Ascending aorta (tissue), 2 donors: Measurements from ENCODE around the gene RARA. TPM values are rescaled to one million over a fixed set of nuclear protein-coding genes. Genes with fewer than 3 reads are reported as not detected.
A peak's percentile ranks its signal among the peaks of the same experiment; 100 is the strongest.

Source experiments
- DNase-seq, 2 donors: peaks; one replicate each; pipeline ENCODE4 v3.0.0-alpha.2; 2019; ENCODE audit warnings: low spot score in 2 of 2
- H3K27ac ChIP-seq, 2 donors: fragments of 200-600 bp; sonication (generic); one replicate each; pipeline ENCODE4 v1.5.1; 2016 to 2017; ENCODE audit warnings: mild to moderate bottlenecking in 1 of 2
- H3K27me3 ChIP-seq: fragments of 200-600 bp; sonication (generic); one replicate; pipeline ENCODE4 v1.5.1; 2017
- H3K36me3 ChIP-seq, 2 donors: fragments of 200-600 bp; sonication (generic); one replicate each; pipeline ENCODE4 v1.5.1; 2016
- H3K4me1 ChIP-seq, 2 donors: fragments of 200-600 bp; sonication (generic); one replicate each; pipeline ENCODE4 v1.5.1; 2016 to 2017; ENCODE audit warnings: mild to moderate bottlenecking in 1 of 2
- H3K4me3 ChIP-seq, 2 donors: fragments of 200-600 bp; sonication (generic); one replicate each; pipeline ENCODE4 v1.5.1; 2016 to 2017; ENCODE audit warnings: mild to moderate bottlenecking in 1 of 2
- H3K9me3 ChIP-seq, 2 donors: fragments of 200-600 bp; sonication (generic); one replicate each; pipeline ENCODE4 v1.5.1; 2016
- intact Hi-C: fragments of 100-400 bp; cut with DNase I; formaldehyde crosslinking; loops from one replicate; pipeline ENCODE4 v1.15.1; 2023
- total RNA-seq: library from RNA; depleted of rRNA; stranded (reverse); fragments of >200 nt; gene quantifications from one replicate; pipeline ENCODE4 v1.1.0, GENCODE V29; 2016
- TF ChIP-seq, protein P1 (sequence below), 3 experiments: fragments of 200-600 bp in 2 of 3; fragments of 450-650 bp in 1 of 3; sonication (generic) in 2 of 3; IDR thresholded peaks; one replicate each; pipeline ENCODE4 v1.5.1; 2016 to 2019; ENCODE audit warnings: antibody characterized with exemption in 3 of 3, mild to moderate bottlenecking in 1 of 3, moderate library complexity in 1 of 3

RARA gene
- total RNA-seq, 1 donor from 2014 or later = 77.3 TPM

- no peaks in the 10 kb centered on the region for H3K27me3 ChIP-seq
- no peaks in the 10 kb centered on the region for H3K9me3 ChIP-seq
- H3K4me1 ChIP-seq = peaks cover 0 to 8% of the 10 kb centered on the region in 2 donors
- H3K4me3 ChIP-seq = no peak overlapping the region
- intact Hi-C loops = no loop called here
- H3K27ac ChIP-seq = peak overlapping the region; percentile 65 to 71
- TF ChIP-seq, protein P1, sequence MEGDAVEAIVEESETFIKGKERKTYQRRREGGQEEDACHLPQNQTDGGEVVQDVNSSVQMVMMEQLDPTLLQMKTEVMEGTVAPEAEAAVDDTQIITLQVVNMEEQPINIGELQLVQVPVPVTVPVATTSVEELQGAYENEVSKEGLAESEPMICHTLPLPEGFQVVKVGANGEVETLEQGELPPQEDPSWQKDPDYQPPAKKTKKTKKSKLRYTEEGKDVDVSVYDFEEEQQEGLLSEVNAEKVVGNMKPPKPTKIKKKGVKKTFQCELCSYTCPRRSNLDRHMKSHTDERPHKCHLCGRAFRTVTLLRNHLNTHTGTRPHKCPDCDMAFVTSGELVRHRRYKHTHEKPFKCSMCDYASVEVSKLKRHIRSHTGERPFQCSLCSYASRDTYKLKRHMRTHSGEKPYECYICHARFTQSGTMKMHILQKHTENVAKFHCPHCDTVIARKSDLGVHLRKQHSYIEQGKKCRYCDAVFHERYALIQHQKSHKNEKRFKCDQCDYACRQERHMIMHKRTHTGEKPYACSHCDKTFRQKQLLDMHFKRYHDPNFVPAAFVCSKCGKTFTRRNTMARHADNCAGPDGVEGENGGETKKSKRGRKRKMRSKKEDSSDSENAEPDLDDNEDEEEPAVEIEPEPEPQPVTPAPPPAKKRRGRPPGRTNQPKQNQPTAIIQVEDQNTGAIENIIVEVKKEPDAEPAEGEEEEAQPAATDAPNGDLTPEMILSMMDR (IDR thresholded peaks at IDR 0.05) = peak in 1 of 3 experiments; percentile 10
- DNase-seq = peak in 1 of 2 donors; percentile 57
- H3K36me3 ChIP-seq = peaks cover 16 to 23% of the 10 kb centered on the region in 2 donors
Measured at GRCh38 chr17:40284085-40284713, 24.8 kb upstream of the RARA start.

DNA sequence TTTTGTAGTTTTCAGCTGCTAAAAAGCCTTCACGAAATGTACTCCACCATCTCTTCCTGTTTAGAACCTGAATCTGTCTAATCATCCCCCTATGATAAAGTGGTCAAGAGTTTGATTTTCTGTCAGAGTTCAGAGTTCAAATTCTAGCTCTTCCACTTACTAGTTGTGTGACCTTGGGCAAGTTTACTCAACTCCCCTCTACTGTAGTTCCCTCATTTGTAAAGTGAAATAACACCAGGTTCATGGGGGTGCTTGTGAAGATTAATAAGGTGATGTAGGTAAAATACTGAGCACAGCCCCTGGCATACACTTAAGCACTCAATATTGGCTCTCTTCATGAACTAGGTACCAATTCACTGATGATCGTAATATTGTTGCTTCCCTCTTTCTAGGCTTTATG lies 22.5 kb upstream of the RARA start:
- no peak overlapping the region for H3K27ac ChIP-seq

DNA sequence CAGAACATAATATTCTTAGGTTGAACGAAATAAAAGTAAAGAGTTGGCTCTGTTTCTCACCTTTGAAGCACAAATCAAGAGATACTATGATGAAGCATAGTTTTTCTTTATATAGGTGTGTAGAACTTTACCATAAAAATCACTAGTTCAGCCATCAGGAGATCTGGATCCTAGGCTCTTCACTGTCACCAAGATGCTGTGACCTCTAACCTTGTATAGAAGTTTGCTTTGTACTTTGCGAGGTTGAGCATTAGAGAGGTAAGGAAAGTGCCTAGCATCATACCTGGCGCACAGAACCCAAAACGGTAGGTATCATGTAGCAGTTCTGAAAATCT lies 21.9 kb upstream of the RARA start:
- Histone ChIP-seq H3K27me3 (no peaks in the 10 kb centered on the region), H3K4me1 (peaks cover 0 to 8% of the 10 kb centered on the region in 2 donors), H3K36me3 (no peaks in the 10 kb centered on the region), H3K4me3 (peak overlapping the region in 1 of 2 donors; percentile 33), H3K9me3 (no peaks in the 10 kb centered on the region), H3K27ac (peak overlapping the region in 1 of 2 donors; percentile 27)
- intact Hi-C loops = loop anchor here (2.0 to 5.0 kb wide), 2 partner anchors 68 to 130 kb away; partner anchors contain the start of genes TOP2A and WIPF2
- no peak for DNase-seq
- TF ChIP-seq, protein P1 (IDR thresholded peaks at IDR 0.05) = no peak

More for the DNA sequence above, 22.5 kb upstream of the RARA start:
- intact Hi-C loops = loop anchor here (2.0 to 5.0 kb wide), 2 partner anchors 68 to 131 kb away; partner anchors contain the start of genes TOP2A and WIPF2
- Histone ChIP-seq H3K27me3 (no peaks in the 10 kb centered on the region), H3K36me3 (no peaks in the 10 kb centered on the region), H3K4me3 (no peak overlapping the region), H3K4me1 (peaks cover 0 to 8% of the 10 kb centered on the region in 2 donors), H3K9me3 (no peaks in the 10 kb centered on the region)
- TF ChIP-seq, protein P1 (IDR thresholded peaks at IDR 0.05) = no peak
- no peak for DNase-seq

- H3K27me3 ChIP-seq = no peaks in the 10 kb centered on the region
- TF ChIP-seq, protein P1 (IDR thresholded peaks at IDR 0.05) = no peak
- peak within 1 kb of the TSS in 1 of 2 donors; percentile 27 for H3K27ac ChIP-seq
- H3K4me3 ChIP-seq = peak within 1 kb of the TSS; percentile 57 to 58
- no peaks in the 10 kb centered on the region for H3K9me3 ChIP-seq
- peak; percentile 96 to 99 for DNase-seq
- intact Hi-C loops = loop anchor here (2.0 to 5.0 kb wide), 2 partner anchors 69 to 130 kb away; partner anchors contain the start of genes TOP2A and WIPF2
- H3K36me3 ChIP-seq = no peaks in the 10 kb centered on the region
- H3K4me1 ChIP-seq = peaks cover 0 to 8% of the 10 kb centered on the region in 2 donors
Measured at GRCh38 chr17:40287494-40288369, 21.2 kb upstream of the RARA start, which contains the start of gene CDC6. TSS of gene CDC6 (plus strand) at chr17:40287879. CDS start at chr17:40289421, 1,542 bp downstream.

GRCh38 chr17:40290629-40291280 lies 18.2 kb upstream of the RARA start:
- TF ChIP-seq, protein P1 (IDR thresholded peaks at IDR 0.05) = peak; percentile 16 to 49 (median 21)
- Histone ChIP-seq H3K36me3 (no peaks in the 10 kb centered on the region), H3K27ac (no peak overlapping the region), H3K27me3 (no peaks in the 10 kb centered on the region), H3K4me1 (peaks cover 0 to 8% of the 10 kb centered on the region in 2 donors), H3K9me3 (no peaks in the 10 kb centered on the region), H3K4me3 (no peak overlapping the region)
- no peak for DNase-seq
- intact Hi-C loops = loop anchor here (2.0 kb wide), 2 partner anchors 88 to 278 kb away; no protein-coding TSS in a partner anchor
